Measurements from ENCODE around the gene ALDH3A2. TPM values are rescaled to one million over a fixed set of nuclear protein-coding genes. Genes with fewer than 3 reads are reported as not detected.

Gene ALDH3A2
- total and polyA plus RNA-seq, 3 donors from 2014 or later = 76.0 to 125 (median 100.0) TPM

GRCh38 chr17:19642373-19642893 is 6.1 kb upstream of the ALDH3A2 start:
- Histone ChIP-seq H3K36me3 (ENCODE audit: low read depth, missing control alignments) (no peaks in the 10 kb centered on the region), H3K27ac (no peak overlapping the region), H3K27me3 (no peaks in the 10 kb centered on the region), H3K9me3 (no peaks in the 10 kb centered on the region), H3K4me3 (no peak overlapping the region), H3K4me1 (peaks cover 14% of the 10 kb centered on the region)
- no peak for DNase-seq
- TF ChIP-seq CTCF (IDR thresholded peaks at IDR 0.05) (no peak), POLR2A (IDR thresholded peaks at IDR 0.05) (no peak)
- intact Hi-C loops (cut with DNase I; ENCODE audit: low total_unique reads) = loop anchor here (10.0 kb wide), 1 partner anchor 128 kb away; no protein-coding TSS in a partner anchor
- WGBS, 2 donors = 76 to 86% methylated on average over 5 of the region's 5 CpGs

GRCh38 chr17:19644493-19645210 is 3.9 kb upstream of the ALDH3A2 start:
- no peak overlapping the region for H3K27ac ChIP-seq
- peaks cover 19% of the 10 kb centered on the region for H3K4me1 ChIP-seq
- H3K36me3 ChIP-seq (ENCODE audit: low read depth, missing control alignments) = no peaks in the 10 kb centered on the region
- H3K9me3 ChIP-seq = no peaks in the 10 kb centered on the region
- no peaks in the 10 kb centered on the region for H3K27me3 ChIP-seq
- WGBS, 2 donors = 81 to 83% methylated on average over 5 of the region's 5 CpGs
- no peak for TF ChIP-seq CTCF (IDR thresholded peaks at IDR 0.05)
- no peak for TF ChIP-seq POLR2A (IDR thresholded peaks at IDR 0.05)
- intact Hi-C loops (cut with DNase I; ENCODE audit: low total_unique reads) = loop anchor here (5.0 to 10.0 kb wide), 2 partner anchors 83 to 130 kb away; no protein-coding TSS in a partner anchor
- DNase-seq = no peak
- no peak overlapping the region for H3K4me3 ChIP-seq

- Histone ChIP-seq H3K36me3 (ENCODE audit: low read depth, missing control alignments) (no peaks in the 10 kb centered on the region), H3K4me1 (peaks cover 26% of the 10 kb centered on the region), H3K9me3 (no peaks in the 10 kb centered on the region), H3K27me3 (no peaks in the 10 kb centered on the region), H3K27ac (no peak overlapping the region), H3K4me3 (no peak overlapping the region)
- WGBS, 2 donors = 35 to 41% methylated on average over 4 of the region's 4 CpGs
- DNase-seq = peak; percentile 69
- intact Hi-C loops (cut with DNase I; ENCODE audit: low total_unique reads) = loop anchor here (5.0 to 10.0 kb wide), 2 partner anchors 82 to 131 kb away; no protein-coding TSS in a partner anchor
- TF ChIP-seq CTCF (IDR thresholded peaks at IDR 0.05) = peak; percentile 59 to 61 (median 60)
- TF ChIP-seq POLR2A (IDR thresholded peaks at IDR 0.05) = no peak
Observed at GRCh38 chr17:19645734-19646201, 2.8 kb upstream of the ALDH3A2 start.

GRCh38 chr17:19646788-19647696 is 1.5 kb upstream of the ALDH3A2 start:
- Histone ChIP-seq H3K9me3 (no peaks in the 10 kb centered on the region), H3K4me3 (peak overlapping the region in 1 of 2 donors; percentile 89), H3K27me3 (no peaks in the 10 kb centered on the region), H3K4me1 (peaks cover 36% of the 10 kb centered on the region), H3K36me3 (ENCODE audit: low read depth, missing control alignments) (no peaks in the 10 kb centered on the region), H3K27ac (peak overlapping the region; percentile 97)
- 52 to 56% methylated on average over 4 of the region's 4 CpGs for WGBS, 2 donors
- intact Hi-C loops (cut with DNase I; ENCODE audit: low total_unique reads) = loop anchor here (5.0 to 10.0 kb wide), 2 partner anchors 80 to 132 kb away; no protein-coding TSS in a partner anchor
- TF ChIP-seq POLR2A (IDR thresholded peaks at IDR 0.05) (no peak), CTCF (IDR thresholded peaks at IDR 0.05) (no peak)
- DNase-seq = no peak

All from testis (tissue), 3 donors.